CD4-positive, alpha-beta T cell (primary cell): ENCODE results near the gene BTN3A1. TPM values are rescaled to one million over a fixed set of nuclear protein-coding genes. Genes with fewer than 3 reads are reported as not detected.

Experiments
- ATAC-seq: fragments of 200-7000 bp; cut with Tn5 transposase; one replicate; pipeline ENCODE4 v1.10.0; 2022; ENCODE audit warnings: mild to moderate bottlenecking; ENCODE audit not compliant: poor library complexity
- CTCF ChIA-PET: fragments of 350-600 bp; sonication (Branson Sonifier 250); formaldehyde crosslinking; loops from one replicate; lab custom pipeline; 2021; ENCODE audit warnings: antibody characterized with exemption, inconsistent platforms; lab: Charles Lee
- POLR2A ChIA-PET: fragments of 350-600 bp; sonication (Branson Sonifier 250); formaldehyde crosslinking; loops from one replicate; lab custom pipeline; 2021; ENCODE audit warnings: antibody characterized with exemption, inconsistent platforms; lab: Charles Lee
- DNase-seq, 14 experiments: peaks; one replicate each; pipeline ENCODE4 v3.0.0-alpha.2; 2013 to 2020; ENCODE audit warnings: mixed read lengths in 2 of 14
- H3K27ac ChIP-seq, 2 donors: one replicate each; pipeline versions ENCODE4 v1.5.1 to v1.7.0; 2013; ENCODE audit warnings: low read length in 2 of 2, low read depth in 1 of 2, mild to moderate bottlenecking in 1 of 2
- H3K27me3 ChIP-seq, 2 experiments: 1 replicate in 1 of 2; 2 replicates in 1 of 2; pipeline versions ENCODE4 v1.6.1 to v1.7.0; 2013; ENCODE audit warnings: low read length in 2 of 2, control low read depth in 1 of 2, mild to moderate bottlenecking in 1 of 2, moderate library complexity in 1 of 2; ENCODE audit not compliant: insufficient read depth in 2 of 2, control insufficient read depth in 1 of 2
- H3K36me3 ChIP-seq: one replicate; pipeline ENCODE4 v1.6.1; 2013; ENCODE audit warnings: low read length, control low read depth; ENCODE audit not compliant: insufficient read depth
- H3K4me1 ChIP-seq: one replicate; pipeline ENCODE4 v1.6.1; 2013; ENCODE audit warnings: low read length, control low read depth; ENCODE audit not compliant: insufficient read depth
- H3K4me3 ChIP-seq: one replicate; pipeline ENCODE4 v1.5.1; 2013; ENCODE audit warnings: mild to moderate bottlenecking, low read length, moderate library complexity
- H3K9me3 ChIP-seq, 2 experiments: 1 replicate in 1 of 2; 2 replicates in 1 of 2; pipeline versions ENCODE4 v1.6.1 to v1.7.0; 2013; ENCODE audit warnings: low read length in 2 of 2, mild to moderate bottlenecking in 2 of 2, control low read depth in 1 of 2, moderate library complexity in 1 of 2; ENCODE audit not compliant: control insufficient read depth in 1 of 2, insufficient read depth in 1 of 2
- H3K27ac Mint-ChIP-seq: one replicate; pipeline ENCODE4 v1.8.0; 2020; ENCODE audit warnings: mixed read lengths
- H3K27me3 Mint-ChIP-seq: one replicate; pipeline ENCODE4 v1.8.0; 2021; ENCODE audit warnings: mixed read lengths
- H3K36me3 Mint-ChIP-seq: one replicate; pipeline ENCODE4 v1.8.0; 2021; ENCODE audit warnings: low read depth, mixed read lengths
- H3K4me1 Mint-ChIP-seq: one replicate; pipeline ENCODE4 v1.8.0; 2021; ENCODE audit warnings: low read depth, mixed read lengths
- H3K4me3 Mint-ChIP-seq: one replicate; pipeline ENCODE4 v1.8.0; 2020; ENCODE audit warnings: mild to moderate bottlenecking, mixed read lengths
- H3K9me3 Mint-ChIP-seq: one replicate; pipeline ENCODE4 v1.8.0; 2020; ENCODE audit warnings: mixed read lengths
- intact Hi-C, 2 experiments: fragments of 100-400 bp; cut with DNase I in 1 of 2; cut with micrococcal nuclease in 1 of 2; formaldehyde crosslinking; loops; one replicate each; pipeline versions ENCODE4 v1.15.1 to v1.9.0; 2023 to 2025; cut with DNase I, micrococcal nuclease
- total RNA-seq, 174 experiments: library from RNA in 2 of 174; stranded (reverse) in 2 of 174; gene quantifications; one replicate each; pipeline ENCODE4 v1.2.3 and lab custom pipeline; 2021 to 2026
- TF ChIP-seq, protein P1 (sequence below): fragments of 200-600 bp; IDR thresholded peaks from one replicate; pipeline ENCODE4 v1.8.0; 2022; ENCODE audit warnings: antibody characterized with exemption, mild to moderate bottlenecking

Gene BTN3A1
- total RNA-seq, 2 experiments from 2014 or later = 109 TPM

DNA sequence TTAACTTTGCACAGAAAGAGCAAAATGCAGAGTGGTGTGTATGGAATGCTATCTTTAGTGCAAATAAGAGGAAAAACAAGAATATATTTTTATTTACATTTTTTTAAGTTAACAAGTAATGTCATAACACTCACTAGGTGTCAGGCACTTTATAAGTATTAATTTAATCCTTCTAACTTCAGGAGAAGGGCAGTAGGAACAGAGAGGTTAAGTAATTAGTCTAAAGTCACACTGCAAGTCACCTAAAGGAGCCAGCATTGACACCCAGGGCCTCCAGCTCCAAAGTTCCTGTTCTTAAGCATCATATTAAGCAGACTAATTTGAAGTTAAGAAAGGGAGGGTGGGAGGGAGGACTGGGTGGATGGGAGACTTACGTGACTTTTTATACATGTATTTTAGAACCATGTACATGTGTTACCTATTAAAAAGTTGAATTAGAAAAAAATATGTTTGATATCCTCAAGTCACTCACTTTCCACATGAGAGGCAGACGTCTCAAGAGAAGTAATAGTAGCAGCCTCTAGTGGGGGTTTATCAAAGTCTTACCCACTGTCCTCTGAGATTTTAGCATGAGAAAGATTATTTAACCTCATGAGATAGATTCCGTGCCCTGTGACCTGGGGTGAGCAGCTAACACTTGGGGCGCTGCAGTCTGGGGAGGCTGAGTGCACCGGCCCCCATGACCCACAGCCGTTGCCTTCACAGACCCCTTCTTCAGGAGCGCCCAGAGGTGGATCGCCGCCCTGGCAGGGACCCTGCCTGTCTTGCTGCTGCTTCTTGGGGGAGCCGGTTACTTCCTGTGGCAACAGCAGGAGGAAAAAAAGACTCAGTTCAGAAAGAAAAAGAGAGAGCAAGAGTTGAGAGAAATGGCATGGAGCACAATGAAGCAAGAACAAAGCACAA lies 7.0 kb downstream of the BTN3A1 start:
- no peak overlapping the region for H3K27ac ChIP-seq
- ChIA-PET POLR2A (no interaction called here), CTCF (no interaction called here)
- TF ChIP-seq, protein P1, sequence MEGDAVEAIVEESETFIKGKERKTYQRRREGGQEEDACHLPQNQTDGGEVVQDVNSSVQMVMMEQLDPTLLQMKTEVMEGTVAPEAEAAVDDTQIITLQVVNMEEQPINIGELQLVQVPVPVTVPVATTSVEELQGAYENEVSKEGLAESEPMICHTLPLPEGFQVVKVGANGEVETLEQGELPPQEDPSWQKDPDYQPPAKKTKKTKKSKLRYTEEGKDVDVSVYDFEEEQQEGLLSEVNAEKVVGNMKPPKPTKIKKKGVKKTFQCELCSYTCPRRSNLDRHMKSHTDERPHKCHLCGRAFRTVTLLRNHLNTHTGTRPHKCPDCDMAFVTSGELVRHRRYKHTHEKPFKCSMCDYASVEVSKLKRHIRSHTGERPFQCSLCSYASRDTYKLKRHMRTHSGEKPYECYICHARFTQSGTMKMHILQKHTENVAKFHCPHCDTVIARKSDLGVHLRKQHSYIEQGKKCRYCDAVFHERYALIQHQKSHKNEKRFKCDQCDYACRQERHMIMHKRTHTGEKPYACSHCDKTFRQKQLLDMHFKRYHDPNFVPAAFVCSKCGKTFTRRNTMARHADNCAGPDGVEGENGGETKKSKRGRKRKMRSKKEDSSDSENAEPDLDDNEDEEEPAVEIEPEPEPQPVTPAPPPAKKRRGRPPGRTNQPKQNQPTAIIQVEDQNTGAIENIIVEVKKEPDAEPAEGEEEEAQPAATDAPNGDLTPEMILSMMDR = no peak
- Mint-ChIP-seq H3K9me3 (no peaks in the 10 kb centered on the region), H3K27ac (peak overlapping the region; percentile 51), H3K27me3 (no peaks in the 10 kb centered on the region), H3K36me3 (peaks cover 95% of the 10 kb centered on the region), H3K4me1 (peaks cover 49% of the 10 kb centered on the region), H3K4me3 (no peak overlapping the region)
- no peaks in the 10 kb centered on the region for H3K27me3 ChIP-seq
- ATAC-seq (no peak), DNase-seq (no peak)
- no peaks in the 10 kb centered on the region for H3K9me3 ChIP-seq
- no peak overlapping the region for H3K4me3 ChIP-seq
- intact Hi-C loops = loop anchor here in 1 of 2 experiments (10.0 kb wide), 1 partner anchor 66 kb away; no protein-coding TSS in a partner anchor
- H3K36me3 ChIP-seq = peaks cover 94% of the 10 kb centered on the region
- peaks cover 42% of the 10 kb centered on the region for H3K4me1 ChIP-seq

DNA sequence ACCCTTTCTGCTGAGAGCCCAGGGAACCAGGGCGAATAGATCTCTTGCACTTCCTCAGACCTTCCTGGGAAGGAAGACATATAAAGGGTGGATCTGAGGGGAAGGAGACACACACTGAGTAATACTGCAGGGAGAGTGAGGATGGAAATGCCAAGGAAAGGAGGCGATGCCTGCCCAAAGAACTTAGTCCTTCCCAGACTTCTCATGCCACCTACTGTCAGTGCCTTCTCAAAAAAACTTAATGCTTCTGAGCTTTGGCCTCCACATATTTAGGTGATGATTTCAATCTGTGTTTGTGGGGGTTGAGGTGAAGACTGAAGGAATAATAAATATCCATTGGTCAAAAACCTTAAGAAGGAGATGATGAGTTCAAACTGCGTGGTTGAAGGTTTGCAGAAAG lies 9.7 kb downstream of the BTN3A1 start:
- peaks cover 19% of the 10 kb centered on the region for H3K4me1 ChIP-seq
- H3K27ac Mint-ChIP-seq = no peak overlapping the region
- peaks cover 76% of the 10 kb centered on the region for H3K36me3 ChIP-seq
- no peak overlapping the region for H3K4me3 Mint-ChIP-seq
- intact Hi-C loops = no loop called here
- no peaks in the 10 kb centered on the region for H3K9me3 ChIP-seq
- H3K9me3 Mint-ChIP-seq = no peaks in the 10 kb centered on the region
- peaks cover 25% of the 10 kb centered on the region for H3K4me1 Mint-ChIP-seq
- peaks cover 94% of the 10 kb centered on the region for H3K36me3 Mint-ChIP-seq
- DNase-seq (no peak), ATAC-seq (no peak)
- POLR2A ChIA-PET = interaction anchor here (1.2 kb wide), 1 partner anchor 126 kb away, joined by 3 read pairs; a partner anchor contains a TSS
- H3K27me3 ChIP-seq = no peaks in the 10 kb centered on the region
- H3K27me3 Mint-ChIP-seq = no peaks in the 10 kb centered on the region
- CTCF ChIA-PET = no interaction called here
- no peak overlapping the region for H3K4me3 ChIP-seq
- H3K27ac ChIP-seq = no peak overlapping the region
- TF ChIP-seq, protein P1 = no peak

DNA sequence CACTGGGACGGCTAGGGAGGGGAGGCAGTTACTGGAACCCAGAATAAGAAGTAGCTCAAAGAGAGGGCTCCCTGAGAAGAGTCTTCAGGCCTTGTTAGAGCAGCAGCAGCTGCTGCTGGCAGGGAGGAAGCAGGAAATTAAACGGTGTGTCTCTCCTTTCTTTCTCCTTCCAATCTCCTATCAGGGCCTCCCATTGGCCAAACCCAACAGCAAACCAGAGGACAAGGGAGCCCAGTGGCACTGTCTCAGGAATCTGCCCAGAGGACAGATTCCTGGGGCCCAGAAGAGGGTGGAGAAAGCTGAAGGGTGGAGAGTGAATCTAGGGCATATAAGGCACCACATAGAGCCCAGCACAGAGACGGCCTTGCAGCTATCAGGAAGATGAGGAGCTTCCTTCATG lies 10.2 kb downstream of the BTN3A1 start:
- Mint-ChIP-seq H3K36me3 (peaks cover 91% of the 10 kb centered on the region), H3K27ac (peak overlapping the region; percentile 30), H3K9me3 (no peaks in the 10 kb centered on the region), H3K4me3 (no peak overlapping the region), H3K4me1 (peaks cover 20% of the 10 kb centered on the region), H3K27me3 (no peaks in the 10 kb centered on the region)
- TF ChIP-seq, protein P1 = no peak
- no peak for DNase-seq
- ChIA-PET POLR2A (interaction anchor here (0.5 to 0.6 kb wide), 2 partner anchors 63 to 90 kb away, joined by 3 read pairs; no protein-coding TSS in a partner anchor), CTCF (no interaction called here)
- Histone ChIP-seq H3K9me3 (no peaks in the 10 kb centered on the region), H3K4me3 (no peak overlapping the region), H3K36me3 (peaks cover 72% of the 10 kb centered on the region), H3K4me1 (peaks cover 14% of the 10 kb centered on the region), H3K27me3 (no peaks in the 10 kb centered on the region), H3K27ac (no peak overlapping the region)
- no peak for ATAC-seq
- intact Hi-C loops = no loop called here
